ENCODE measurements around the gene NUP107. TPM values are rescaled to one million over a fixed set of nuclear protein-coding genes. Genes with fewer than 3 reads are reported as not detected.

NUP107 gene
- total RNA-seq, 1 donor from 2014 or later, result 127 TPM

- no peak overlapping the region for H3K4me3 Mint-ChIP-seq
- DNase-seq, result no peak
- H3K4me1 Mint-ChIP-seq, result peaks cover 4% of the 10 kb centered on the region
- intact Hi-C loops (cut with micrococcal nuclease), result no loop called here
- H3K27ac Mint-ChIP-seq, result no peak overlapping the region
- H3K36me3 Mint-ChIP-seq (ENCODE audit: low read depth), result no peaks in the 10 kb centered on the region
- no peaks in the 10 kb centered on the region for H3K9me3 Mint-ChIP-seq
- H3K27me3 Mint-ChIP-seq, result no peaks in the 10 kb centered on the region
Measured at GRCh38 chr12:68789144-68789878, 102.5 kb downstream of the NUP107 start.

- intact Hi-C loops (cut with micrococcal nuclease), result no loop called here
- H3K4me3 Mint-ChIP-seq, result no peak overlapping the region
- peaks cover 4% of the 10 kb centered on the region for H3K4me1 Mint-ChIP-seq
- DNase-seq, result no peak
- H3K27me3 Mint-ChIP-seq, result no peaks in the 10 kb centered on the region
- no peaks in the 10 kb centered on the region for H3K36me3 Mint-ChIP-seq (ENCODE audit: low read depth)
- no peaks in the 10 kb centered on the region for H3K9me3 Mint-ChIP-seq
- H3K27ac Mint-ChIP-seq, result no peak overlapping the region
Measured at GRCh38 chr12:68790081-68790951, 103.5 kb downstream of the NUP107 start.

DNA sequence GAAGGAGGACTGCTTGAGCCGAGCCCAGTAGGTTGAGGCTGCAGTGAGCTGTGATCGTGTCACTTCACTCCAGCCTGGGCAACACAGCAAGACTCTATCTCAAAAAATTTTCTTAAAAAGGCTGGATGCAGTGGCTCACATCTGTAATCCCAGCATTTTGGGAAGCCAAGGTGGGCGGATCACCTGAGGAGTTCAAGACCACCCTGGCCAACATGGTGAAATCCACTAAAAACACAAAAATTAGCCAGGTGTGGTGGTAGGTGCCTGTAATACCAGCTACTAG lies 104.1 kb downstream of the NUP107 start:
- intact Hi-C loops (cut with micrococcal nuclease), result no loop called here
- H3K27ac Mint-ChIP-seq, result no peak overlapping the region
- H3K9me3 Mint-ChIP-seq, result no peaks in the 10 kb centered on the region
- no peak for DNase-seq
- peaks cover 4% of the 10 kb centered on the region for H3K4me1 Mint-ChIP-seq
- H3K27me3 Mint-ChIP-seq, result no peaks in the 10 kb centered on the region
- no peak overlapping the region for H3K4me3 Mint-ChIP-seq
- no peaks in the 10 kb centered on the region for H3K36me3 Mint-ChIP-seq (ENCODE audit: low read depth)

GRCh38 chr12:68791897-68792481 lies 105.2 kb downstream of the NUP107 start:
- no peak for DNase-seq
- intact Hi-C loops (cut with micrococcal nuclease), result no loop called here
- no peaks in the 10 kb centered on the region for H3K9me3 Mint-ChIP-seq
- H3K27ac Mint-ChIP-seq, result no peak overlapping the region
- no peaks in the 10 kb centered on the region for H3K36me3 Mint-ChIP-seq (ENCODE audit: low read depth)
- H3K4me3 Mint-ChIP-seq, result no peak overlapping the region
- no peaks in the 10 kb centered on the region for H3K27me3 Mint-ChIP-seq
- peaks cover 4% of the 10 kb centered on the region for H3K4me1 Mint-ChIP-seq

DNA sequence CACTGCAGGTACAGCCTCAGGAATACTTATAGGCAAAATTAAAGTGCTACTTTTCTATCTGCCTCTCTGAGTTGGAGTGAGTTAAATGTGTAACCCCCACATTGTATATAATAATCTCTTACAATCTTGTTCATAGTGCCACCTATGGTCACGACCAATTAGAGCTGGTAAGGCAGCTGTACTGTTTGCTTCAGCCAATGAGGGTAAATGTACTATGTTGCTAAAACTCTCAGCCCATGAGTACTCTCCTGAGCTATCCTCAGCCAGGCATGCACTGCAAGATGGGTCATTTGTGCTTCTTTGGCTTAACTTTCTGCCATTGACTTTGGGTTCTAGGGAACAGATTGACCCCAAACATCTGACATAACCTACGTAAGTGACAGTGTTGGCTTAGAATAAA lies 106.2 kb downstream of the NUP107 start:
- Mint-ChIP-seq H3K4me3 (no peak overlapping the region), H3K4me1 (no peaks in the 10 kb centered on the region), H3K9me3 (no peaks in the 10 kb centered on the region), H3K27me3 (no peaks in the 10 kb centered on the region), H3K27ac (no peak overlapping the region), H3K36me3 (ENCODE audit: low read depth) (no peaks in the 10 kb centered on the region)
- DNase-seq, result peak; percentile 73
- intact Hi-C loops (cut with micrococcal nuclease), result no loop called here

DNA sequence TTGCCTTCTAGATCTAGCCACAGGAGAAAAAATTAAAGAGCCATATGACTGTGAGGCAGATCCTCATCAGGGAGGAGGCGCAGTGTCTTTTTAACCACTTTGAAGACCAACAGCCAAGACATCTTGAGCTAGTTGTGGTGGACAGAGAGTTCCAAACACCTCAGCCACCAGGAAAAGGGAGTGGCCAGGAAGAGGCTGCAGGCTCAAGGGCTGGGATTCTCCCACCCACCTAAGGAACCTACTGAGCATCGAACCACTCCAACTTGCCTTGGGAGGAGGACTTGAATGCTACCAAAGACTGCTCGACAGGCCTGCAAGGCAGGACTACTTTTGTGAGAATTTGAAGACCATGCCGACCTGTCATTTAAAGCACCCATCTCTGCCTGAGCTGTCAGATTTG lies 106.7 kb downstream of the NUP107 start:
- Mint-ChIP-seq H3K9me3 (no peaks in the 10 kb centered on the region), H3K36me3 (ENCODE audit: low read depth) (no peaks in the 10 kb centered on the region), H3K4me3 (no peak overlapping the region), H3K4me1 (no peaks in the 10 kb centered on the region), H3K27ac (no peak overlapping the region), H3K27me3 (no peaks in the 10 kb centered on the region)
- DNase-seq, result no peak
- intact Hi-C loops (cut with micrococcal nuclease), result no loop called here

- no peaks in the 10 kb centered on the region for H3K4me1 Mint-ChIP-seq
- H3K4me3 Mint-ChIP-seq, result no peak overlapping the region
- intact Hi-C loops (cut with micrococcal nuclease), result no loop called here
- no peaks in the 10 kb centered on the region for H3K27me3 Mint-ChIP-seq
- no peaks in the 10 kb centered on the region for H3K36me3 Mint-ChIP-seq (ENCODE audit: low read depth)
- DNase-seq, result no peak
- no peaks in the 10 kb centered on the region for H3K9me3 Mint-ChIP-seq
- no peak overlapping the region for H3K27ac Mint-ChIP-seq
Measured at GRCh38 chr12:68793975-68794652, 107.3 kb downstream of the NUP107 start.

DNA sequence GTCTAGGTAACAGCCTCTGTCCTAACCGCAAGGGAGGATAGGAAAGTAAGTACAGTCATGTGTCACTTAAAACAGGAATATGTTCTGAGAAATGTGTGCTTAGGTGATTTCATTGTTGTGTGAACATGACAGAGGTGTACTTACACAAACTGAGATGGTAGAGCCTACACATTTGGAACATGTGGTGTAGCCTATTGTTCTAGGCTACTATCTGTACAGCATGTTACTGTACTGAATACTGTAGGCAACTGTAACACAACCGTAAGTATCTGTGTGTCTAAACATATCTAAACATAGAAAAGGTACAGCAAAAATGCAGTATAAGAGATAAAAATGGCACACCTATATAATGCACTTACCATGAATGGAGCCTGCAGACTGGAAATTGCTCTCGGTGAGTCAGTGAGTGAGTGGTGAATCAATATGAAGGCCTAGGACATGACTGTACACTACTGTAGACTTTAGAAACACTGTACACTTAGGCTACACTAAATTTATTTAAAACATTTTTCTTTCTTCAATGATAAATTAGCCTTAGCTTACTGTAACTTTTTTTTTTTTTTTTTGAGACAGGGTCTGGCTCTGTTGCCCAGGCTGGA lies 108.0 kb downstream of the NUP107 start:
- Mint-ChIP-seq H3K9me3 (no peaks in the 10 kb centered on the region), H3K27ac (no peak overlapping the region), H3K4me1 (no peaks in the 10 kb centered on the region), H3K36me3 (ENCODE audit: low read depth) (no peaks in the 10 kb centered on the region), H3K4me3 (no peak overlapping the region), H3K27me3 (no peaks in the 10 kb centered on the region)
- no peak for DNase-seq
- intact Hi-C loops (cut with micrococcal nuclease), result no loop called here

Other genes starting within 250 kb of the NUP107 start
- gene RAP1B, start 76.1 kb upstream of the NUP107 start, total RNA-seq, result 207 and 209 TPM in 2 replicates
- gene SLC35E3, start 59.2 kb downstream of the NUP107 start, total RNA-seq, result 3.8 and 4.2 TPM in 2 replicates
- 227 and 233 TPM in 2 replicates for gene MDM2, start 121.2 kb downstream of the NUP107 start, total RNA-seq
- gene CPM, start 246.2 kb downstream of the NUP107 start, total RNA-seq, result 63.5 and 76.5 TPM in 2 replicates